SK-N-SH treated with all-trans-retinoic acid at 6 μM for 48 hours (cell line): ENCODE results near the gene ACSL6.

Source experiments
- ESRRG ChIP-seq: fragments of 250-450 bp; sonication (Bioruptor Pico); IDR thresholded peaks from 2 replicates; pipeline ENCODE4 v1.6.1; 2021; ENCODE audit warnings: mild to moderate bottlenecking
- PATZ1 ChIP-seq: fragments of 250-450 bp; sonication (Bioruptor Pico); IDR thresholded peaks from 2 replicates; pipeline ENCODE4 v1.8.0; 2020; ENCODE audit warnings: mild to moderate bottlenecking, moderate library complexity, borderline replicate concordance
- TSHZ2 ChIP-seq: fragments of 250-450 bp; sonication (Bioruptor Pico); IDR thresholded peaks from 2 replicates; pipeline ENCODE4 v1.5.0; 2020; ENCODE audit warnings: mild to moderate bottlenecking, moderate library complexity
- ZFP3 ChIP-seq: fragments of 250-450 bp; sonication (Bioruptor Pico); IDR thresholded peaks from 2 replicates; pipeline ENCODE4 v1.5.0; 2020; ENCODE audit warnings: mild to moderate bottlenecking, moderate library complexity
- ZNF8 ChIP-seq: fragments of 450-650 bp; formaldehyde crosslinking; IDR thresholded peaks from 2 replicates; pipeline ENCODE4 v1.5.0; 2020; ENCODE audit warnings: mild to moderate bottlenecking, moderate library complexity
- TF ChIP-seq, protein P1 (sequence below): fragments of 250-450 bp; sonication (Bioruptor Pico); IDR thresholded peaks from 2 replicates; pipeline ENCODE4 v1.5.1; 2021; ENCODE audit warnings: mild to moderate bottlenecking, moderate library complexity

DNA sequence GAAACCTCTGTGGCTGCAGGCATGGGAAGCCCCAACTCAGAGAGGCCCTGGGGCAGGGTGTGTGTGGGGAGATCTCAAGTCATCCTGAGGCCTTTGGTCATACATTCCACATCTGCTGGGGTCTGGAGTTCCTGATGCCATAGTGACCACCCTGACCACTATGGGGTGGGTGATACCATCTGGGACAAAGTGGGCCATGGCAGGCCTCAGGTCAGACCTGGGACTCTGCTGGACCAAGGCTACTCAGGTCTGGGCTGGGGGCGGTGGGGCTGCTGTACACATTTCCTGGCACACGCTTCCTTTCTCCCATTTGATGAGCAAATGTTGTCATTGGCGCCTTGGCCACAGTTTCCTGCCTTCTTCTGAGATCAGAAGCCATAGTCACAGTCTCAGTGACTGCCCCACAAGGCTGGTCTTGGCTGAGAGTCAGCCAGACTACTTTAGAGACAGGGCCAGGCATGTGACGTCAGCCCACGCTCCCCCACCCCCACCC lies 15.1 kb upstream of the ACSL6 start:
- TF ChIP-seq ESRRG (no peak), TSHZ2 (CRISPR knock-in tag) (no peak), ZFP3 (CRISPR knock-in tag) (no peak), PATZ1 (CRISPR knock-in tag) (no peak), ZNF8 (CRISPR knock-in tag) (no peak)
- TF ChIP-seq, protein P1, sequence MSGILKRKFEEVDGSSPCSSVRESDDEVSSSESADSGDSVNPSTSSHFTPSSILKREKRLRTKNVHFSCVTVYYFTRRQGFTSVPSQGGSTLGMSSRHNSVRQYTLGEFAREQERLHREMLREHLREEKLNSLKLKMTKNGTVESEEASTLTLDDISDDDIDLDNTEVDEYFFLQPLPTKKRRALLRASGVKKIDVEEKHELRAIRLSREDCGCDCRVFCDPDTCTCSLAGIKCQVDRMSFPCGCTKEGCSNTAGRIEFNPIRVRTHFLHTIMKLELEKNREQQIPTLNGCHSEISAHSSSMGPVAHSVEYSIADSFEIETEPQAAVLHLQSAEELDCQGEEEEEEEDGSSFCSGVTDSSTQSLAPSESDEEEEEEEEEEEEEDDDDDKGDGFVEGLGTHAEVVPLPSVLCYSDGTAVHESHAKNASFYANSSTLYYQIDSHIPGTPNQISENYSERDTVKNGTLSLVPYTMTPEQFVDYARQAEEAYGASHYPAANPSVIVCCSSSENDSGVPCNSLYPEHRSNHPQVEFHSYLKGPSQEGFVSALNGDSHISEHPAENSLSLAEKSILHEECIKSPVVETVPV (CRISPR knock-in tag): no peak
